Pons (tissue), 1 donor: Measurements from ENCODE around the gene ADGRF1.
A peak's percentile ranks its signal among the peaks of the same experiment; 100 is the strongest.
"Not testable (repeated sequence)": the region's sequence is repeated elsewhere in the genome, so short reads cannot be mapped to it uniquely, and the experiment has no call there.

Experiments used
- DNase-seq: peaks from one replicate; pipeline ENCODE4 v3.0.0-alpha.2; 2016; ENCODE audit warnings: low spot score

Gene ADGRF1

GRCh38 chr6:47061309-47062300, 19.5 kb upstream of the ADGRF1 start:
- peak; percentile 95 for DNase-seq

DNA sequence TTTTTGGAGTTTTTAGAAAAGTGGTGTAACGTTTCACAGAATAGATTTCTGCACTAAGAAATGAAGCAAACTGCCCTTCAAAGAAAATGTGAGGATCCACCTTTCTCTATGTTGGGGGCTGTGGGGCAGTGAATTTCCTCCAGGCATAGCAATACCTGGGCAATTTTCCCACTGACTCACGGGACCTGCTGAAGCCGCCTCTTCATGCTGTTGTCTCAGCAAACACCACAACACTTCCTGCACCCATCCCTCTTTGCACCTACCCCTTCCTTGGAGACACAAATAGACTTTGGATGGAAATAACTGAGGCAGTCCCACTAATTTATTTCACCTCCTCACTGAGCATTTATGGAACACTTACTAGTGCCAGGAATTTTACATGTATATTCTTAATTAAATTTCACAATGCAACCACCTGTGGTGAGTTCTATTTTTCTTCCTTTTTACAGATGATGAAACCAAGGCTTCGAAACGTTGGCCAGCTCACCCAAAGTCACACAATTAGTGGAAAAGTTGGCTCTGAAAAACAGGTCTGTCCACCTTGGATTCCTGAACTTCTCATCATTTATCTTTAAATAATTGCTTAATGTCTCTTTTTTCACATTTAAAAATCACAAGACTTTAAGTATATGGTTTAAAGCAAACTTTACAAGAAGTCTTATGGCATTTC, 17.2 kb upstream of the ADGRF1 start:
- DNase-seq = no peak

DNA sequence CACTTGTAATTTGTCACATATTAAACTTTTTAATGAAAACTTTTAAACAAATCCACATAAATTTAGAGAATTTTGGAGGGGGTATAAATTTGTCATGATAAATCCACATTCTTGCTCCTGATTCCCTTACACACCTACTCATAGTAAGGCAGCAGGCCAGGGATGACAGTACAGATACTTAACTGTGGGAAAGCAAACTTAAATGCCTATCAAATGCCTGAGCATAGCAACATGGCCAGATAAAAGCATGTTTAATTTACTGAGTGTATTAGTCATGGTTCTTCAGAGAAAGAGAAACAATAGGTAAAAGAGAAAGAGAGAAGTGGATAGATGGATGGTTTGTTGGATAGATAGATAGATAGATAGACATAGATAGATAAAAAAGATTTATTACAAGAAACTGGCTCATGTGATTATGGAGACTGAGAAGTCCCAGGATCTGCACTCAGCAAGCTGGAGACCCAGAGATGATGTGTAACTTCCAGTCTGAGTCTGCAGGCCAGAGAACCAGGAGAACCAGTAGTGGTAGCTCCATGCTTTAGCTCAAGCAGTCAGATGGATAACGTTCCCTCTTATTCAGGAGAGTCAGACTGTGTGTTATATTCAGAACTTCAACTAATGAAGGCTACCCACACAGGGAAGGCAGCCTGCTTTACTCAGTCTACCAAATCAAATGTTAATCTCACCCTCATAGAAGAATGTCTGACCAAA, 15.9 kb upstream of the ADGRF1 start:
- no peak for DNase-seq

- no peak for DNase-seq
These were observed 14.7 kb upstream of the ADGRF1 start for GRCh38 chr6:47056832-47057231.

DNA sequence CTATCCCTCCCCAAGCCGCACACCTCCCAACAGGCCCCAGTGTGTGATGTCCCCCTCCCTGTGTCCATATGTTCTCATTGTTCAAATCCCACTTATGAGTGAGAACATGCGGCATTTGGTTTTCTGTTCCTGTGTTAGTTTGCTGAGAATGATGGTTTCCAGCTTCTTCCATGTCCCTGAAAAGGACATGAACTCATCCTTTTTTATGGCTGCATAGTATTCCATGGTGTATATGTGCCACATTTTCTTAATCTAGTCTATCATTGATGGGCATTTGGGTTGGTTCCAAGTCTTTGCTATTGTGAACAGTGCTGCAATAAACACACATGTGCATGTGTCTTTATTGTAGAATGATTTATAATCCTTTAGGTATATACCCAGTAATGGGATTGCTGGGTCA, 12.2 kb upstream of the ADGRF1 start:
- DNase-seq = not testable (repeated sequence)

DNA sequence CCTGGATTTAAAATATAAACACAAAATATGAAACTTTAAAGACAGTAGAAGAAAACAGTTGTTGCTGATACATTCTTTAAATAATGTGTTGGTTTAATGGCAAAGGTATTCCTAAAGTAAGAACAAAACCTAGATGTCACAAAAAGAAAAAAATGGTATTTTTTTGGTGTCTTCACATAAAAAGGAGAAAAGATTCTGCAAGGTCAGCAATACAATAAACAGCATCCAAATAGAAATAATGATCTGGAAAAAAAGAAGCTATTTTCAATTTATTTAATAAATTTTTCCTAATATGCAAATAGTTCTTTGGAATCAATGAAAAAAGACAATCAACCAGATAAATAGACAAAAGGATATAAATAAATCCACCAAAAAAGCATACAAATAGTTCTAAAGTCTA, 6.5 kb upstream of the ADGRF1 start:
- DNase-seq = no peak

DNA sequence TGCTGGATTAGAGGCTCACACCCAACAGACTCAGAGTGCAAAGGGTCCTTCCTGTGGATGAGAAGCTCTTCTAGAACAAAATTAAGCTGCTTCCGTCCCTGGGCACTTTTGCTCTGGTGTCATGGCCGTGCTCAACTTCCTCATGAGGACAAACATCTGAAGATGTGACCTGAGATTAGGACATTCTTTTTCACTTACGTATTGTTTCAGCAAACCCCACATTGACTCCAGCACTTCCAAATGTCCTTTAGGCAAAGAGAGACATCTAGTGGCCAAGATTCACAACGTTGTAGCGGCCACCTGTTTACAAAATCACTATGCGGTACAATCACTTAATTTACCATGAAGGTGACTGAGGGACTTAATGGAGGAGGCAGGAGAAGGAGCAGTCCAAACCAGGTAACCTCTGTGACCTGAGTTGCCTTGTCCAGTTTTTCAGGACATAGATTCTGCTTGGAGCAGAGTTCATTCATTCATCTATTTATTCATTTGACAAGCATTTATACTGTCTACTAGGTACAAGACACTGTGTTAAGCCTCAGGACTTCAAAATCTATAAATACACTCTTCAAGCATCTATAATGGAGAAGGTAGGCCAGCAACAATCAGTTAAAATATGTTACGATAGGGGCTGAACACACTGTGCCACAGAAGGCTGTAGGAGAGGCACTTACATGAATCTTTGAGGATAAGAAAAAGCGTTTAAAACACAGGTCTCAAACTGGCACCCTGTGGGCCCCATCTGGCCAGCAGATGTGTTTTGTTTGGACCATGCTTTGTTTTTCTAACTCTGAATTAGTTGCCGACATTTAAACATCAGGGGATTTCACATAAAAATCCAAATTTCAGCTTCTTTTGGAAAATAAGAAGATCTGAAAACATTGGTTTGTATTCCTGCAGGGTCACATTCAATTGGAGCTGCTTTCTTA, 5.6 kb upstream of the ADGRF1 start:
- peak; percentile 89 for DNase-seq

GRCh38 chr6:47047097-47047478, 5.0 kb upstream of the ADGRF1 start:
- DNase-seq = no peak

- no peak for DNase-seq
These were observed 2.3 kb upstream of the ADGRF1 start for GRCh38 chr6:47044397-47044796.

DNA sequence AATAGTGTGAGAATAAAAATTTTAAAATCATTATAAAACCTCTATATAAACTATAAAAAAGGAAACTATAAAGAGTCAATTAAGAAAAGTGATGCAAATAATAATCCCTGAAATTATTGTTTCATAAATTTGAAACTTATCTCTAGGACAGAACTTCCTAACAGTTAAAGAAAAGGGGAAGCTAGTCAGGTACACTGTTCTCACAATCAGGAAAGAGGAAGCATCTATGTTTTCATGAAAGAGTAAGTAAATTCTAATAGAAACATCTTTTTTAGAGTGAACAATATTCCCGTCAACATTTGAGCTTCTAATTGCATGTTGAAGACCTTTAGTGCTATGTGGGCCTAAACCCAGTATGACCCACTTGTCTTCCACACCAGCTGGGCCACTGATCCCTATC, 1.2 kb upstream of the ADGRF1 start:
- DNase-seq = no peak

DNA sequence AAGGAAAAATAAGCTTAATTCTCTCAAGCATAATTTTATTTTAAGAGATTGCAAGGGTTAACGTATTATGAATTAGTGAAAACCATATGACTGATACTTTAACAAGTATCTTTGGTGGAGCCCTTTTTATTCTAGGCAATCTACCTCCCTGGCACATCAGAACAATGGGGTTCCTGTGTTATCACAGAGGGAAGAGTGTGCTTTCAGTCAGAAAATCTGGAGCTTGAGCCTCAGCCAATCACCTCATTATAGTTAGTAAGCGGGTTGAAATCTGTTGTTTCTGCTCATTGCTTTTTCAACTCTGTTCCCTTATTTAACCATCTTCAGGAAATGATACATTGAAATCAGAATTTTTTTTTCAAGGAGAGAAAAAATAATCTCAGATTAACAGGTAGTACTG, 391 bp downstream of the ADGRF1 start:
- peak; percentile 79 for DNase-seq

DNA sequence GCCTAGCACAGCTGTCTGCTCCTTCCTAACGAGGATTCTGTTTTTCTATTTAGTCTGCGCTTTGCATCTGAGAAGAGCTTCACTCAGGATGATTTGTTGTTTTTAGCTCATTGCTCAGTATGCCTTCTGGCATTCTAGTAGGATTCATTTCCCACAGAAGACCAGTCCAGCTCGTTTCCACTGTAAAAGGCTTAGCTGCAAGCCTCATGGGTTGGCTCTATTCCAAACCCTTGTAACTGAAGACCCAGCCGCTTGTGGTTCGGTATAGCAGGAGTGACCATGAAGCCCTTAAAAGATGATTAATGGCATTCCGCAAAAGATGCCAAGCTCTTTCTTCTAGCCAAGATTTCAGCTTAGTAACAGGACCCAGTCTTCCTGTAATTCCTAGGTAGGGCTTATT, 7.2 kb downstream of the ADGRF1 start:
- peak; percentile 52 for DNase-seq

GRCh38 chr6:47034421-47034820, 7.7 kb downstream of the ADGRF1 start:
- DNase-seq = no peak

DNA sequence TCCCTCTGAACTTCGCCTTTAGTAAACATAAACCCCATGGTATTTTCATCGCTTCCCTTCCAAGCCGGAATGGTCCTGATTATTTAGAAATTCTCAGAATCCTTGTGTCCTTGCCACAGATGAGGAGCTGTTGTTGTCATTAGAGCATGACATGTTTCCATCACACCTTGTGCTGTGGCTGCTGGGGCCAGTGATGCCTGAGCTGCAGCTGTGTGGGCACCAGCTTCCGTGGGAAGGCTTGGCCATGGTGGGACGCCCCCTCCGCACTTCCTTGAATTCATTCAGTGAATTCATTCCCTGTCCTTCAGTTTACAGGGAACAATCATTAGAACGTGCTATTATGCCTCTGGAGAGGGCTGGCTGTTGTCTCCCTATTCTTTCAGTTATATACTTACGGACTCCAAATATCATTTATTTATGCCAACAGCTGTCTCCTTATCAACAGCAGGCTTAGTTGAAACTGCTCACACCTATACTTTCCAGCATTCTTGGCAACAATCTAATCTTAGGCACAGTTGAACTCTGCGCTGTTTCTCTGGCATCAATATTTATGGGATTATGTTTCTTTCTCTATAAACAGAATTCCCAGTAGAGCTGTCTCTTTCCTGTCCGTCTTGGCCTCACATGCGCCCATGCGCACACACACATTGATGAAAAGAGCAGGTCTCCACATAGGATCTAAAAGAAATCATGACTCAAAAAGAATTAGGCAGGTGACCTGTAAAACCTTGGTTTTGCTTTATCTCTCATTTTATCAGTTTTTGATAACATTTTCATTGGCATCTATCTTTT, 9.0 kb downstream of the ADGRF1 start:
- no peak for DNase-seq

GRCh38 chr6:47031656-47032055, 10.5 kb downstream of the ADGRF1 start:
- DNase-seq = no peak

DNA sequence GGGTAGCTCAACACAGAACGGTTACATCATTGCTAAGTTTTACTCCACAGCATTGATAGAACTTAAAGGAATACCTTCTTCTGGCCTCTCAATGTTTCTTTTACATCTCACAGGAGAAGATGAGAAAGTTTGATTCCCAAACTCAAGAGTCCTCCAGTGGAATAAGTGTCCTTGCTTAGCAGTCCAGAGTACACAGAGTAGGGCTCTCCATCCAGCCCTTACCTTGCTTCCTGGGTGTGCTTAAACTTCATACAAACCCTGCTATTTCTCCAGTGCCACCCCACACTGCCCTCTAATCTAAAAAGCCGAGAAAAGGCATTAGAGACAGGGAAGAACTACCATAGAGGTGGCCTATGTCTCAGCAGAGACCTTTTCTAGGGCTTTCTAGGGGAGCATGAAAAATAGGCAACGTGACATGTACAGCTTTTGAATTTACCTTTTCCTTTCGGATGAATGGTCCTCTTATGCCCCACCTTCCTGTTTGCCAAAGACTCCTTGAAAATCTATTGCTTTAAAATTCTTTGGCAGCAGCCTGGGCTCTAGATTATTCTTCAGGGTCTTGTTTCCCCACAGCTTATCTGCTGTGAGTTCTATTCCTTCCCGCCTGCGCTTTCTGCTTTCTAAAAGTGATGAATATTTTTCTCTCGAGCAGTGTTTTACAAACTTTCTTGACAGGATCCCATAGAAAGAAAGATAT, 12.1 kb downstream of the ADGRF1 start:
- DNase-seq = no peak

- DNase-seq = no peak
These were observed 13.2 kb downstream of the ADGRF1 start for GRCh38 chr6:47028835-47029360.

GRCh38 chr6:47027315-47027714, 14.8 kb downstream of the ADGRF1 start:
- DNase-seq = no peak

- no peak for DNase-seq
These were observed 15.5 kb downstream of the ADGRF1 start for GRCh38 chr6:47026679-47027078.

GRCh38 chr6:47023573-47023972, 18.6 kb downstream of the ADGRF1 start:
- DNase-seq = no peak
